PFSK-1 (cell line): ENCODE data around the gene MAGI2.

ENCODE experiments used
- FOXP2 ChIP-seq: optimal IDR thresholded peaks from 2 replicates; pipeline ENCODE3; 2011; ENCODE audit warnings: borderline replicate concordance, control low read depth, inconsistent platforms; ENCODE audit not compliant: insufficient read depth; ENCODE audit errors: extremely low read length, extremely low read depth
- POLR2AphosphoS5 ChIP-seq: IDR thresholded peaks from 2 replicates; pipeline ENCODE4 v1.6.1; 2012; ENCODE audit warnings: low read depth, mild to moderate bottlenecking, control low read depth, low read length, moderate library complexity
- REST ChIP-seq, 2 experiments: IDR thresholded peaks; 2 replicates each; pipeline versions ENCODE4 v1.6.1 to v1.8.0; 2011 to 2012; ENCODE audit warnings: low read depth in 2 of 2, low read length in 2 of 2, control low read depth in 1 of 2, inconsistent platforms in 1 of 2, mild to moderate bottlenecking in 1 of 2, moderate library complexity in 1 of 2; ENCODE audit not compliant: insufficient read depth in 1 of 2
- SIN3A ChIP-seq: IDR thresholded peaks from 2 replicates; pipeline ENCODE4 v1.6.1; 2012; ENCODE audit warnings: mild to moderate bottlenecking, low read length, moderate library complexity, borderline replicate concordance; ENCODE audit not compliant: insufficient read depth
- TAF1 ChIP-seq: IDR thresholded peaks from 2 replicates; pipeline ENCODE4 v1.6.1; 2012; ENCODE audit warnings: low read length, control low read depth, borderline replicate concordance; ENCODE audit not compliant: insufficient read depth

The MAGI2 gene

GRCh38 chr7:78476851-78477405, 976.5 kb downstream of the MAGI2 start:
- TF ChIP-seq POLR2AphosphoS5: no peak
- no peak for TF ChIP-seq REST (IDR thresholded peaks at IDR 0.05; ENCODE audit: insufficient read depth in 1 of 2, low read depth in 2 of 2, low read length in 2 of 2)
- TF ChIP-seq SIN3A: no peak
- TF ChIP-seq FOXP2: no peak
- TF ChIP-seq TAF1: no peak

GRCh38 chr7:78473571-78474301, 979.7 kb downstream of the MAGI2 start:
- TF ChIP-seq TAF1: no peak
- no peak for TF ChIP-seq POLR2AphosphoS5
- no peak for TF ChIP-seq FOXP2
- no peak for TF ChIP-seq REST (IDR thresholded peaks at IDR 0.05; ENCODE audit: insufficient read depth in 1 of 2, low read depth in 2 of 2, low read length in 2 of 2)
- TF ChIP-seq SIN3A: no peak

- no peak for TF ChIP-seq SIN3A
- no peak for TF ChIP-seq POLR2AphosphoS5
- no peak for TF ChIP-seq FOXP2
These were observed 980.4 kb downstream of the MAGI2 start for GRCh38 chr7:78473021-78473420.

- TF ChIP-seq REST (IDR thresholded peaks at IDR 0.05; ENCODE audit: insufficient read depth in 1 of 2, low read depth in 2 of 2, low read length in 2 of 2) (no peak), SIN3A (no peak), TAF1 (no peak)
These were observed 980.9 kb downstream of the MAGI2 start for GRCh38 chr7:78472519-78472918.

GRCh38 chr7:78465894-78466293, 987.6 kb downstream of the MAGI2 start:
- TF ChIP-seq TAF1: no peak
- TF ChIP-seq REST (IDR thresholded peaks at IDR 0.05; ENCODE audit: insufficient read depth in 1 of 2, low read depth in 2 of 2, low read length in 2 of 2): no peak
- no peak for TF ChIP-seq SIN3A
- no peak for TF ChIP-seq POLR2AphosphoS5
- no peak for TF ChIP-seq FOXP2
